HG03103 (cell line): ENCODE data around the gene ACSL5.
"Not testable (repeated sequence)": the region's sequence is repeated elsewhere in the genome, so short reads cannot be mapped to it uniquely, and the experiment has no call there.

Experiments
- ATAC-seq: cut with Tn5 transposase; IDR thresholded peaks from one replicate; pipeline ENCODE4 v1.9.1; 2021; ENCODE audit warnings: low read depth; ENCODE audit not compliant: unreplicated experiment

Gene ACSL5

GRCh38 chr10:112404617-112405016 is 30.7 kb downstream of the ACSL5 start:
- ATAC-seq: no peak

GRCh38 chr10:112406806-112407205 is 32.9 kb downstream of the ACSL5 start:
- ATAC-seq: not testable (repeated sequence)

- no peak for ATAC-seq
Observed at GRCh38 chr10:112407696-112408095, 33.8 kb downstream of the ACSL5 start.

GRCh38 chr10:112409299-112409698 is 35.4 kb downstream of the ACSL5 start:
- no peak for ATAC-seq

GRCh38 chr10:112409755-112410154 is 35.8 kb downstream of the ACSL5 start:
- no peak for ATAC-seq

GRCh38 chr10:112412696-112413095 is 38.8 kb downstream of the ACSL5 start:
- no peak for ATAC-seq

GRCh38 chr10:112421731-112422130 is 47.8 kb downstream of the ACSL5 start:
- no peak for ATAC-seq

GRCh38 chr10:112424651-112425050 is 50.7 kb downstream of the ACSL5 start:
- no peak for ATAC-seq

GRCh38 chr10:112426111-112426510 is 52.2 kb downstream of the ACSL5 start:
- ATAC-seq: no peak

GRCh38 chr10:112429147-112429546 is 55.2 kb downstream of the ACSL5 start:
- no peak for ATAC-seq

GRCh38 chr10:112429654-112430230 is 55.8 kb downstream of the ACSL5 start:
- ATAC-seq: no peak

- ATAC-seq: no peak
Observed at GRCh38 chr10:112433136-112433535, 59.2 kb downstream of the ACSL5 start.

GRCh38 chr10:112434988-112435619 is 61.2 kb downstream of the ACSL5 start:
- no peak for ATAC-seq

- no peak for ATAC-seq
Observed at GRCh38 chr10:112438356-112438755, 64.4 kb downstream of the ACSL5 start.

- ATAC-seq: no peak
Observed at GRCh38 chr10:112441520-112441919, 67.6 kb downstream of the ACSL5 start.

- no peak for ATAC-seq
Observed at GRCh38 chr10:112442063-112442462, 68.1 kb downstream of the ACSL5 start.

GRCh38 chr10:112446055-112446854 is 72.3 kb downstream of the ACSL5 start:
- no peak for ATAC-seq

GRCh38 chr10:112446855-112447619 is 73.1 kb downstream of the ACSL5 start, which contains the start of the genes VTI1A and ZDHHC6:
VTI1A (plus strand) TSS chr10:112447215; CDS start chr10:112447374, 159 bp downstream.
ZDHHC6 (minus strand) TSS chr10:112446914; CDS start chr10:112445436, 1,478 bp downstream.
- ATAC-seq: peak; percentile 87

GRCh38 chr10:112447620-112447928 is 73.7 kb downstream of the ACSL5 start:
- no peak for ATAC-seq

- no peak for ATAC-seq
Observed at GRCh38 chr10:112448888-112449287, 75.0 kb downstream of the ACSL5 start.
